HepG2 (cell line): ENCODE results near the gene FOXK2. TPM values are rescaled to one million over a fixed set of nuclear protein-coding genes. Genes with fewer than 3 reads are reported as not detected.

Experiments
- BCL6 ChIP-seq: IDR thresholded peaks from 2 replicates; pipeline ENCODE4 v1.6.1; 2016; ENCODE audit warnings: missing genetic modification reagents, missing compliant biosample characterization
- MED8 ChIP-seq: sonication (generic); formaldehyde crosslinking; IDR thresholded peaks from 2 replicates; pipeline ENCODE4 v1.8.1; 2023; ENCODE audit warnings: mild to moderate bottlenecking, missing genetic modification reagents; ENCODE audit not compliant: insufficient replicate concordance
- MTA1 ChIP-seq: sonication (generic); formaldehyde crosslinking; IDR thresholded peaks from 2 replicates; pipeline ENCODE4 v1.4.0; 2020; ENCODE audit warnings: missing genetic modification reagents, mild to moderate bottlenecking, borderline replicate concordance
- MXD4 ChIP-seq: IDR thresholded peaks from 2 replicates; pipeline ENCODE4 v1.6.1; 2016; ENCODE audit warnings: mild to moderate bottlenecking, missing biosample characterization, missing genetic modification reagents
- TBP ChIP-seq: sonication (generic); formaldehyde crosslinking; IDR thresholded peaks from 2 replicates; pipeline ENCODE4 v1.5.0; 2020; ENCODE audit warnings: missing genetic modification reagents
- THAP11 ChIP-seq: IDR thresholded peaks from 2 replicates; pipeline ENCODE4 v1.6.1; 2016; ENCODE audit warnings: missing biosample characterization, missing genetic modification reagents
- UBTF ChIP-seq: sonication (generic); formaldehyde crosslinking; IDR thresholded peaks from 2 replicates; pipeline ENCODE4 v1.4.0; 2020; ENCODE audit warnings: mild to moderate bottlenecking, missing genetic modification reagents
- ZBTB39 ChIP-seq: sonication (generic); formaldehyde crosslinking; IDR thresholded peaks from 2 replicates; pipeline ENCODE4 v1.5.0; 2020; ENCODE audit warnings: missing genetic modification reagents
- ZNF441 ChIP-seq: sonication (generic); formaldehyde crosslinking; IDR thresholded peaks from 2 replicates; pipeline ENCODE4 v1.7.0; 2021; ENCODE audit warnings: missing genetic modification reagents, borderline replicate concordance
- ZNF879 ChIP-seq: sonication (generic); formaldehyde crosslinking; IDR thresholded peaks from 2 replicates; pipeline ENCODE4 v1.8.1; 2023; ENCODE audit warnings: missing genetic modification reagents
- polyA plus RNA-seq, 8 experiments: library from polyadenylated mRNA; depleted of rRNA in 3 of 8; stranded (reverse) in 7 of 8; unstranded in 1 of 8; fragments of >200 nt; fragmentation: Illumina TruSeq in 4 of 8; extraction: Trizol in 4 of 8; gene quantifications; 2 replicates each; pipeline versions ENCODE4 v1.2.1 to v1.2.3, GENCODE V29; 2011 to 2016; ENCODE audit warnings: low read depth in 4 of 8, missing spikeins in 1 of 8, mixed read lengths in 1 of 8; ENCODE audit not compliant: insufficient read depth in 1 of 8
- total RNA-seq, 5 experiments: library from RNA; depleted of rRNA; stranded (reverse); fragments of >200 nt; fragmentation: Illumina TruSeq; extraction: Trizol; gene quantifications; 2 replicates each; pipeline ENCODE4 v1.2.3, GENCODE V29; 2016; ENCODE audit warnings: low read depth in 1 of 5
- TF ChIP-seq, protein P1 (sequence below): sonication (generic); formaldehyde crosslinking; IDR thresholded peaks from 2 replicates; pipeline ENCODE4 v1.4.0; 2020; ENCODE audit warnings: missing genetic modification reagents
- TF ChIP-seq, protein P2 (sequence below): sonication (generic); formaldehyde crosslinking; IDR thresholded peaks from 2 replicates; pipeline ENCODE4 v1.8.0; 2022; ENCODE audit warnings: mild to moderate bottlenecking, missing genetic modification reagents
- TF ChIP-seq, protein P3 (sequence below): sonication (generic); formaldehyde crosslinking; IDR thresholded peaks from 2 replicates; pipeline ENCODE4; 2020; ENCODE audit warnings: missing genetic modification reagents, mild to moderate bottlenecking, borderline replicate concordance

Gene FOXK2
- total and polyA plus RNA-seq, 2 of the 13 experiments (the other 11 are each of a cell fraction or from before 2014, with no cell fraction given) = 67.1 to 67.2 TPM

- TF ChIP-seq ZBTB39 (no peak), THAP11 (CRISPR knock-in tag) (0 out of 2 replicates have a peak, but pooled peaks have one; percentile 20), BCL6 (no peak), ZNF879 (CRISPR knock-in tag) (0 out of 2 replicates have a peak, but pooled peaks have one; percentile 39), UBTF (CRISPR knock-in tag) (peak; percentile 30; the same call in 1 of the 2 replicates), MTA1 (CRISPR knock-in tag) (peak; percentile 22; the same call in 1 of the 2 replicates), TBP (CRISPR knock-in tag) (0 out of 2 replicates have a peak, but pooled peaks have one; percentile 15), MED8 (CRISPR knock-in tag) (no peak), ZNF441 (CRISPR knock-in tag) (0 out of 2 replicates have a peak, but pooled peaks have one; percentile 51), MXD4 (CRISPR knock-in tag) (peak; percentile 71; the same call in 1 of the 2 replicates)
- TF ChIP-seq, protein P1, sequence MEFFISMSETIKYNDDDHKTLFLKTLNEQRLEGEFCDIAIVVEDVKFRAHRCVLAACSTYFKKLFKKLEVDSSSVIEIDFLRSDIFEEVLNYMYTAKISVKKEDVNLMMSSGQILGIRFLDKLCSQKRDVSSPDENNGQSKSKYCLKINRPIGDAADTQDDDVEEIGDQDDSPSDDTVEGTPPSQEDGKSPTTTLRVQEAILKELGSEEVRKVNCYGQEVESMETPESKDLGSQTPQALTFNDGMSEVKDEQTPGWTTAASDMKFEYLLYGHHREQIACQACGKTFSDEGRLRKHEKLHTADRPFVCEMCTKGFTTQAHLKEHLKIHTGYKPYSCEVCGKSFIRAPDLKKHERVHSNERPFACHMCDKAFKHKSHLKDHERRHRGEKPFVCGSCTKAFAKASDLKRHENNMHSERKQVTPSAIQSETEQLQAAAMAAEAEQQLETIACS (CRISPR knock-in tag) = peak; percentile 53; the same call in 1 of the 2 replicates
- TF ChIP-seq, protein P2, sequence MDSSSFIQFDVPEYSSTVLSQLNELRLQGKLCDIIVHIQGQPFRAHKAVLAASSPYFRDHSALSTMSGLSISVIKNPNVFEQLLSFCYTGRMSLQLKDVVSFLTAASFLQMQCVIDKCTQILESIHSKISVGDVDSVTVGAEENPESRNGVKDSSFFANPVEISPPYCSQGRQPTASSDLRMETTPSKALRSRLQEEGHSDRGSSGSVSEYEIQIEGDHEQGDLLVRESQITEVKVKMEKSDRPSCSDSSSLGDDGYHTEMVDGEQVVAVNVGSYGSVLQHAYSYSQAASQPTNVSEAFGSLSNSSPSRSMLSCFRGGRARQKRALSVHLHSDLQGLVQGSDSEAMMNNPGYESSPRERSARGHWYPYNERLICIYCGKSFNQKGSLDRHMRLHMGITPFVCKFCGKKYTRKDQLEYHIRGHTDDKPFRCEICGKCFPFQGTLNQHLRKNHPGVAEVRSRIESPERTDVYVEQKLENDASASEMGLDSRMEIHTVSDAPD (CRISPR knock-in tag) = no peak
- TF ChIP-seq, protein P3, sequence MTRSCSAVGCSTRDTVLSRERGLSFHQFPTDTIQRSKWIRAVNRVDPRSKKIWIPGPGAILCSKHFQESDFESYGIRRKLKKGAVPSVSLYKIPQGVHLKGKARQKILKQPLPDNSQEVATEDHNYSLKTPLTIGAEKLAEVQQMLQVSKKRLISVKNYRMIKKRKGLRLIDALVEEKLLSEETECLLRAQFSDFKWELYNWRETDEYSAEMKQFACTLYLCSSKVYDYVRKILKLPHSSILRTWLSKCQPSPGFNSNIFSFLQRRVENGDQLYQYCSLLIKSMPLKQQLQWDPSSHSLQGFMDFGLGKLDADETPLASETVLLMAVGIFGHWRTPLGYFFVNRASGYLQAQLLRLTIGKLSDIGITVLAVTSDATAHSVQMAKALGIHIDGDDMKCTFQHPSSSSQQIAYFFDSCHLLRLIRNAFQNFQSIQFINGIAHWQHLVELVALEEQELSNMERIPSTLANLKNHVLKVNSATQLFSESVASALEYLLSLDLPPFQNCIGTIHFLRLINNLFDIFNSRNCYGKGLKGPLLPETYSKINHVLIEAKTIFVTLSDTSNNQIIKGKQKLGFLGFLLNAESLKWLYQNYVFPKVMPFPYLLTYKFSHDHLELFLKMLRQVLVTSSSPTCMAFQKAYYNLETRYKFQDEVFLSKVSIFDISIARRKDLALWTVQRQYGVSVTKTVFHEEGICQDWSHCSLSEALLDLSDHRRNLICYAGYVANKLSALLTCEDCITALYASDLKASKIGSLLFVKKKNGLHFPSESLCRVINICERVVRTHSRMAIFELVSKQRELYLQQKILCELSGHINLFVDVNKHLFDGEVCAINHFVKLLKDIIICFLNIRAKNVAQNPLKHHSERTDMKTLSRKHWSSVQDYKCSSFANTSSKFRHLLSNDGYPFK (CRISPR knock-in tag) = no peak
These were observed 705 bp downstream of the FOXK2 start (continued) for GRCh38 chr17:82519971-82520903.
